HepG2 (cell line): ENCODE results near the gene MAPK11. TPM values are rescaled to one million over a fixed set of nuclear protein-coding genes. Genes with fewer than 3 reads are reported as not detected.

Experiments used
- ATAD3A ChIP-seq: sonication (generic); formaldehyde crosslinking; IDR thresholded peaks from 2 replicates; pipeline ENCODE4 v1.4.0; 2020; ENCODE audit warnings: missing genetic modification reagents
- ATF3 ChIP-seq: sonication (generic); formaldehyde crosslinking; IDR thresholded peaks from 2 replicates; pipeline ENCODE4 v1.4.0; 2020; ENCODE audit warnings: missing genetic modification reagents
- DDIT3 ChIP-seq: sonication (generic); formaldehyde crosslinking; IDR thresholded peaks from 2 replicates; pipeline ENCODE4 v1.4.0; 2020; ENCODE audit warnings: mild to moderate bottlenecking, missing genetic modification reagents
- HNRNPL ChIP-seq: fragments of 200-400 bp; formaldehyde crosslinking; IDR thresholded peaks from 2 replicates; pipeline ENCODE4 v1.6.1; 2017; ENCODE audit warnings: mild to moderate bottlenecking, low read depth, low read length
- HOMEZ ChIP-seq: IDR thresholded peaks from 2 replicates; pipeline ENCODE4 v1.6.1; 2016; ENCODE audit warnings: low read depth
- JARID2 ChIP-seq: sonication (generic); formaldehyde crosslinking; IDR thresholded peaks from 2 replicates; pipeline ENCODE4 v1.8.1; 2023; ENCODE audit warnings: missing genetic modification reagents, inconsistent platforms; ENCODE audit not compliant: insufficient replicate concordance
- NR2F6 ChIP-seq, 2 experiments: IDR thresholded peaks; 2 replicates each; pipeline ENCODE4 v1.6.1; 2016; ENCODE audit warnings: antibody characterized with exemption in 1 of 2, mild to moderate bottlenecking in 1 of 2
- RERE ChIP-seq: IDR thresholded peaks from 2 replicates; pipeline ENCODE4 v1.6.1; 2016; ENCODE audit warnings: low read depth, missing genetic modification reagents, missing compliant biosample characterization
- ZBTB33 ChIP-seq: sonication (generic); formaldehyde crosslinking; IDR thresholded peaks from 2 replicates; pipeline ENCODE4 v1.4.0; 2020; ENCODE audit warnings: missing genetic modification reagents
- ZFX ChIP-seq: sonication (generic); formaldehyde crosslinking; IDR thresholded peaks from 2 replicates; pipeline ENCODE4 v1.4.0; 2020; ENCODE audit warnings: mild to moderate bottlenecking, low read depth, missing genetic modification reagents, moderate library complexity
- ZFYVE20 ChIP-seq: sonication (generic); formaldehyde crosslinking; IDR thresholded peaks from 2 replicates; pipeline ENCODE4 v1.8.0; 2023; ENCODE audit warnings: low read depth, mild to moderate bottlenecking, moderate library complexity, missing genetic modification reagents, borderline replicate concordance
- ZNF33B ChIP-seq: sonication (generic); formaldehyde crosslinking; IDR thresholded peaks from 2 replicates; pipeline ENCODE4 v1.5.1; 2020; ENCODE audit warnings: mild to moderate bottlenecking, missing genetic modification reagents
- ZNF564 ChIP-seq: sonication (generic); formaldehyde crosslinking; IDR thresholded peaks from 2 replicates; pipeline ENCODE4 v1.8.1; 2023; ENCODE audit warnings: mild to moderate bottlenecking, missing genetic modification reagents
- ZNF660 ChIP-seq: sonication (generic); formaldehyde crosslinking; IDR thresholded peaks from 2 replicates; pipeline ENCODE4 v1.5.1; 2020; ENCODE audit warnings: mild to moderate bottlenecking, low read depth, missing genetic modification reagents, borderline replicate concordance
- ZNF674 ChIP-seq: sonication (generic); formaldehyde crosslinking; IDR thresholded peaks from 2 replicates; pipeline ENCODE4 v1.5.0; 2020; ENCODE audit warnings: low read depth, mild to moderate bottlenecking, missing genetic modification reagents
- polyA plus RNA-seq, 8 experiments: library from polyadenylated mRNA; depleted of rRNA in 3 of 8; stranded (reverse) in 7 of 8; unstranded in 1 of 8; fragments of >200 nt; fragmentation: Illumina TruSeq in 4 of 8; extraction: Trizol in 4 of 8; gene quantifications; 2 replicates each; pipeline versions ENCODE4 v1.2.1 to v1.2.3, GENCODE V29; 2011 to 2016; ENCODE audit warnings: low read depth in 4 of 8, missing spikeins in 1 of 8, mixed read lengths in 1 of 8; ENCODE audit not compliant: insufficient read depth in 1 of 8
- total RNA-seq, 5 experiments: library from RNA; depleted of rRNA; stranded (reverse); fragments of >200 nt; fragmentation: Illumina TruSeq; extraction: Trizol; gene quantifications; 2 replicates each; pipeline ENCODE4 v1.2.3, GENCODE V29; 2016; ENCODE audit warnings: low read depth in 1 of 5
- TF ChIP-seq, protein P1 (sequence below), 2 experiments: sonication (generic) in 1 of 2; formaldehyde crosslinking in 1 of 2; IDR thresholded peaks; 2 replicates each; pipeline versions ENCODE4 v1.4.0 to v1.6.1; 2018 to 2020; ENCODE audit warnings: missing genetic modification reagents in 2 of 2, borderline replicate concordance in 1 of 2, low read depth in 1 of 2, mild to moderate bottlenecking in 1 of 2, missing biosample characterization in 1 of 2

The MAPK11 gene
- total and polyA plus RNA-seq, 2 of the 13 experiments (the other 11 are each of a cell fraction or from before 2014, with no cell fraction given), result 0.15 to 0.17 TPM

- TF ChIP-seq RERE (CRISPR knock-in tag) (no peak), HNRNPL (peak; percentile 28; the same call in 1 of the 2 replicates), ATF3 (no peak), NR2F6 (IDR thresholded peaks at IDR 0.05) (no peak), NR2F6 (CRISPR knock-in tag; IDR thresholded peaks at IDR 0.05) (peak; percentile 25; the same call in 1 of the 2 replicates), ZNF660 (CRISPR knock-in tag) (no peak), ZFX (CRISPR knock-in tag) (peak; percentile 12; the same call in 1 of the 2 replicates), HOMEZ (CRISPR knock-in tag) (0 out of 2 replicates have a peak, but pooled peaks have one; percentile 18), ZNF564 (CRISPR knock-in tag) (no peak), DDIT3 (CRISPR knock-in tag) (no peak), ZNF674 (no peak), JARID2 (CRISPR knock-in tag) (no peak), ZBTB33 (CRISPR knock-in tag) (0 out of 2 replicates have a peak, but pooled peaks have one; percentile 29), ZFYVE20 (CRISPR knock-in tag) (no peak), ATAD3A (no peak), ZNF33B (CRISPR knock-in tag) (no peak)
- TF ChIP-seq, protein P1, sequence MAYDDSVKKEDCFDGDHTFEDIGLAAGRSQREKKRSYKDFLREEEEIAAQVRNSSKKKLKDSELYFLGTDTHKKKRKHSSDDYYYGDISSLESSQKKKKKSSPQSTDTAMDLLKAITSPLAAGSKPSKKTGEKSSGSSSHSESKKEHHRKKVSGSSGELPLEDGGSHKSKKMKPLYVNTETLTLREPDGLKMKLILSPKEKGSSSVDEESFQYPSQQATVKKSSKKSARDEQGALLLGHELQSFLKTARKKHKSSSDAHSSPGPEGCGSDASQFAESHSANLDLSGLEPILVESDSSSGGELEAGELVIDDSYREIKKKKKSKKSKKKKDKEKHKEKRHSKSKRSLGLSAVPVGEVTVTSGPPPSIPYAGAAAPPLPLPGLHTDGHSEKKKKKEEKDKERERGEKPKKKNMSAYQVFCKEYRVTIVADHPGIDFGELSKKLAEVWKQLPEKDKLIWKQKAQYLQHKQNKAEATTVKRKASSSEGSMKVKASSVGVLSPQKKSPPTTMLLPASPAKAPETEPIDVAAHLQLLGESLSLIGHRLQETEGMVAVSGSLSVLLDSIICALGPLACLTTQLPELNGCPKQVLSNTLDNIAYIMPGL (CRISPR knock-in tag; IDR thresholded peaks at IDR 0.05; ENCODE audit: borderline replicate concordance in 1 of 2, low read depth in 1 of 2), result 0 out of 4 replicates have a peak, but pooled peaks of 1 of the 2 experiments have one; percentile 16
Measured at GRCh38 chr22:50310031-50310722, 40.0 kb upstream of the MAPK11 start (continued).
